HG03060 (cell line): ENCODE data around the gene FBXL19.
"Not testable (repeated sequence)": the region's sequence is repeated elsewhere in the genome, so short reads cannot be mapped to it uniquely, and the experiment has no call there.

Experiments
- ATAC-seq: cut with Tn5 transposase; IDR thresholded peaks from one replicate; pipeline ENCODE4 v1.9.1; 2021; ENCODE audit warnings: low read depth, moderate number of reproducible peaks; ENCODE audit not compliant: unreplicated experiment

FBXL19 gene

GRCh38 chr16:30923554-30924075 lies at the start of gene FBXL19:
Gene FBXL19, plus strand, starts transcription at chr16:30923572. Its CDS starts 2,183 bp downstream, at chr16:30925755.
- no peak for ATAC-seq

DNA sequence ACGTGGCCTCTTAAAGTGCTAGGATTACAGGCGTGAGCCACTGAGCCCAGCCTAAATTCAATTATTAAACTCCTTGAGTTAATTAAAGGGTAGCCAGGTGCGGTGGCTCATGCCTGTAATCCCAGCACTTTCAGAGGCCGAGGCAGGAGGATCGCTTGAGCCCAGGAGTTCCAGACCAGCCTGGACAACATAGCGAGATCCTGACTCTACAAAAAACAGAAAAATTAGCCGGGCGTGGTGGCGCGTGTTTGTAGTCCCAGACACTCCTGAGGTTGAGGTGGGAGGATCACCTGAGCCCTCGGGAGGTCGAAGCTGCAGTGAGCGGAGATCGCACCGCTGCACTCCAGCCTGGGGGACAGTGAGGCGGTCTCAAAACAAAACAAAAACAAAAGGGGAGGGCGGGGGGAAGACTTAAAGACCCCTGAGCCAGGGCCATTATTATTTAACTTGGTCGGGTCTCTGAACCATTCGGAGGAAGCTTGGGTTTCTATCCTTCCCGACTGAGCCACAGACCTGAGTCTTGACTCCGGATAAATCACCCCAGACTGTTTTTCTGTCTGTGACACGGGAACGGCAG lies 49.0 kb upstream of the FBXL19 start:
- no peak for ATAC-seq

- peak; percentile 44 for ATAC-seq
These were observed 48.3 kb upstream of the FBXL19 start for GRCh38 chr16:30874821-30875717.

GRCh38 chr16:30875871-30876801 lies 47.2 kb upstream of the FBXL19 start:
- ATAC-seq: no peak

DNA sequence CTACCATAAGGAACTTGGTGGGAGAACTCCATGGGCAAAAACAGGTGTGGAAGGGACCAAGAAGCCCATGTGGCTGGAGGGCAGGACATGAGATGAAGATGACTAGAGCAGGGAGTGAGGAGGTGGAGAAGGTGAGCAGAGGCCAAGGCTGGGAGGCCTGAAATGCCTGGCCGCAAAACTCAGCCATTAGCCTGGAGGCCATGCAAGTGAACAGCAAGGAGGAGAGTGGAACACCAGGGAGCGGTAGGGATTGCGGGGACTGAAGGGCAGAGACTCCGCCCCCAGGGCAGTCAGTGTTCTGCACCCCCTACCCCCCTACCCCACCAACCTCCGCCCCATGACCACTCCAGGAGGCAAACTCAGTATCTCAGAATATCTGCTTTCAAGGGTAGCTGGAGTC lies 46.5 kb upstream of the FBXL19 start:
- ATAC-seq: no peak

- ATAC-seq: no peak
These were observed 40.7 kb upstream of the FBXL19 start for GRCh38 chr16:30882429-30883310.

GRCh38 chr16:30884760-30885159 lies 38.6 kb upstream of the FBXL19 start:
- no peak for ATAC-seq

DNA sequence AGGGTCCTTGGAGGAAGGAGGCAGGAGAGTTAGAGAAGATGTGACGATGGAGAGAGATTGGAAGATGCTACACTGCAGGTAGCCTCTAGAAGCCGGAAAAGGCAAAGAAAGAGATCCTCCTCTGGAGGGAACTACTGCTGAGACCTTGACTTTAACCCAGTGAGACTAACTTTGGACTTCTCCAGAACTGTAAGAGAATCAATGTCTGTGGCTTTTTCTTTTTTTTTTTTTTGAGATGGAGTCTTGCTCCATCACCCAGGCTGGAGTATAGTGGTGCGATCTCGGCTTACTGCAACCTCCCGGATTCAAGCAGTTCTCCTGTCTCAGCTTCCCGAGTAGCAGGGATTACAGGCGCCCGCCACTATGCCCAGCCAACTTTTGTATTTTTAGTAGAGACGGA lies 38.2 kb upstream of the FBXL19 start:
- no peak for ATAC-seq

GRCh38 chr16:30886145-30886544 lies 37.2 kb upstream of the FBXL19 start:
- no peak for ATAC-seq

- no peak for ATAC-seq
These were observed 35.4 kb upstream of the FBXL19 start for GRCh38 chr16:30887927-30888326.

GRCh38 chr16:30888856-30889499 lies 34.4 kb upstream of the FBXL19 start:
- ATAC-seq: no peak

GRCh38 chr16:30889721-30890120 lies 33.7 kb upstream of the FBXL19 start:
- no peak for ATAC-seq

GRCh38 chr16:30891043-30891823 lies 32.1 kb upstream of the FBXL19 start:
- ATAC-seq: not testable (repeated sequence)

DNA sequence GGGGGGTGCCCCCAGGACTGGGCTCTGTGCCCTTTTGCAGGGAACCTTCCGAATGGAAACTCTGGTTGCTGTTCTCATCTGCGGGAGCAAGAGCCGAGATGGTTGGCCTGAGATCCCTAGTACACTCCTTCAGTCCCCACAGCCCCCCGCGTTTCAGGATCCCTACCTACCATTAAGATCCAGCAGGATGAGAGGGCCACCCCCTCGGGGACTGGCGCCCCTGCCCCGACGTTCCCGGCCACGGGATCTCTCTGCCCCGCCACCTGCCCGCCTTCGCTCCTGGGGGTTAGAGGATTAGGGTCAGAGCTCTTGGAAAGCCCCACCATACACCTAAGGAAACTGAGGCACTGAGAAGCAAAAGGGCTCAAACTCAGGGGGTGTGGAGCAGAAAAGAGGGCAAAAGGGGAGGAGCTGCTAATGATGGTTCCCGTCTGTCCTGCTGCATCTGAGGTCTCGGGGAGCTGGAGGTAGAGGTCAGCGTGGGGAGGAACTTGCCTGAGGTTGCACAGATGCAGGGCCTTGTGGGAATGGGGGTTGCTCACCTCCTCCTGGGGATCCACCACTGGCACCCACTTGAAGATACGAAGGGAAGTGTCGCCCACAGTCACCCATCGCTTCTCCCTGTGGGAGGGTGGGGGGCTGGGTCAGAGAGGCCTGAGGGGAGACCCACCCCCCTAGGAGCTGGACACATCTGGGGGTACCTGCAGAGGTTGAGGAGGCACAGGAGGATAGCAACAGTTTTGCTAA lies 30.5 kb upstream of the FBXL19 start:
- no peak for ATAC-seq

DNA sequence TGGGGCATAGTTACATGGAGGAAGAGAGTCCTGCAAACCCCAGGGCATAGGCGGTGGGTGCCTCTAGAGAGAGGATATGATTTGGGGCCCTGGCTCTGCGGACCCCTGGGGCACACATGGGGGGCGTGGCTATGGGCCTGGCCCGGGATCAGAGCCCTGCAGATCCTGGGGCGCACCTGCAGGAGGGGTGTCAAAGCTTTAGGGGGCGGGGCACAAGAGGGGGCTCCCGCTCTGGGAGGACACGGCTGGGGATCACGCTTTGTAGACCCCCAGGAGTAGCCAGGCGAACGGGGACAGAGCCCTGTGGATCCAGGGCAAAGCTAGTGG lies 30.0 kb upstream of the FBXL19 start:
- no peak for ATAC-seq

DNA sequence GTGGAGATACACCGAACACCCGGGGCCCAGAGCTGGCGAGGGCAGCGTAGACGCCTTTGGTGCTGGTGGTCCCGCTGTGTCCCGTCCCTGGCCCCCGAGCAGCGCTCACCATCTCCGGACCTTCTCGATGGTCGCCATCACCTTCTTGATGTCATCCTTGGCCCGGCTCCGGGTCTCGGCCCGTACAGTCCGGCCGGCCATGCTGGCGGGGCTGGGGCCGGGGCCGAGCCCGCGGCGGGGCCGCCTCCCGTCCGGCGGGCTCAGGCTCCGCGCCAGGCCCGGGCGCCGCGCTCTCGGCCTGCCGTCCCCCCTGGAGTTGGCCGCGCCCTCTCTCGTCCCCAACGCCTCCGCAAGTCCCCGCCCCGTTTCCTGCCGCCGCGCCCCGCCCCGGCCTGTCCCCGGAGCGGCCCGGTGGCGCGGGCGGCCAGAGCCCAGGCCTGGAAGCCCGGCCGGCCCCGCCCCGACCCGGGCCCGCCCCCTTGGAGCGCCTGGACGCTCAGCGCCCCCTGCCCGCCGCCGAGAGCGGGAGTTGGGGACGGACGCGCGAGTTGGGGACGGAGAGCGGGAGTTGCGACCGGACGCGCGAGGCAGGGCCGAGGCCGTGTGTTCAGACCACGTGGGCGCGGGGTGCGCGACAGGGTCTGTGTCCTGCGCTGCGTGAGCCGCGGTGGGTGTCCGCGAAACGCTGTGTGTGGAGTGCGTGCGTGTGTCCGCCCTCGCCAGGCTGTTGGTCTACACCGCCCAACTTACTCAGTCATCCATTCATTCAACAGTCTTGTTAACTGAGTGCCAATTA lies 29.4 kb upstream of the FBXL19 start, which contains the start of gene BCL7C:
TSS of gene BCL7C (minus strand) at position 334 of the 796 bp plus-strand sequence. CDS start at position 201, 133 bp downstream.
- no peak for ATAC-seq
